ENCODE measurements around the gene ATXN7L3.

Gene ATXN7L3

GRCh38 chr17:44197980-44198720, 1.5 kb downstream of the ATXN7L3 start:
- peaks cover 33% of the 10 kb centered on the region for H3K36me3 Mint-ChIP-seq (ENCODE audit: low read depth)

GRCh38 chr17:44197107-44197506, 2.6 kb downstream of the ATXN7L3 start:
- Mint-ChIP-seq H3K4me3 (no peak overlapping the region), H3K27ac (peak overlapping the region; percentile 79)

More at GRCh38 chr17:44197980-44198720, 1.5 kb downstream of the ATXN7L3 start:
- Mint-ChIP-seq H3K27ac (peak overlapping the region; percentile 79), H3K27me3 (no peaks in the 10 kb centered on the region), H3K9me3 (no peaks in the 10 kb centered on the region), H3K4me3 (peak overlapping the region; percentile 84), H3K4me1 (ENCODE audit: low read depth) (peaks cover 26% of the 10 kb centered on the region)

GRCh38 chr17:44193326-44194084, 6.2 kb downstream of the ATXN7L3 start:
- Mint-ChIP-seq H3K4me3 (no peak overlapping the region), H3K4me1 (ENCODE audit: low read depth) (peaks cover 20% of the 10 kb centered on the region), H3K27ac (no peak overlapping the region), H3K9me3 (no peaks in the 10 kb centered on the region), H3K27me3 (no peaks in the 10 kb centered on the region), H3K36me3 (ENCODE audit: low read depth) (peaks cover 55% of the 10 kb centered on the region)

More at GRCh38 chr17:44197107-44197506, 2.6 kb downstream of the ATXN7L3 start:
- Mint-ChIP-seq H3K27me3 (no peaks in the 10 kb centered on the region), H3K9me3 (no peaks in the 10 kb centered on the region), H3K36me3 (ENCODE audit: low read depth) (peaks cover 39% of the 10 kb centered on the region), H3K4me1 (ENCODE audit: low read depth) (peaks cover 23% of the 10 kb centered on the region)

DNA sequence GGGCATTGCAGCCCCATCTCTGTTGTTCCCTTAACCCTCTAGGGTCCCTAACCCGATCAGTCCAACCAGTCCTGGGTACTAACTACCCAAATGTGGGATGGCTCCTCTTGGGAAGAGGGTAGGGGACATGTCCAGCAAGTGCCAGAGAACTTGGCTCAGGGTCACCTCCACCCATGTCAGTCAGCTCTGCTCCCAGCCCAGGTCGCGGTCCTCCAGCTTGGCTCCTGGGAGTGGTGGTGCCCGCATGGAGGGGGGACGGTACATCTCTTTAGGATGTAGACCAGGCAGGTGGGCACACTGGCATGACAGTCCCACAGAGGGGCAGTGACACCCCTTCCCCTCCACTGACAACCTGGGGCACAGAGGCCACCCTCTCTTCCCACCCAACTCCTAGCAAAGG, 6.9 kb downstream of the ATXN7L3 start:
- Mint-ChIP-seq H3K9me3 (no peaks in the 10 kb centered on the region), H3K4me3 (no peak overlapping the region), H3K4me1 (ENCODE audit: low read depth) (peaks cover 22% of the 10 kb centered on the region), H3K27ac (peak overlapping the region; percentile 16), H3K27me3 (no peaks in the 10 kb centered on the region), H3K36me3 (ENCODE audit: low read depth) (peaks cover 51% of the 10 kb centered on the region)

- Mint-ChIP-seq H3K27me3 (no peaks in the 10 kb centered on the region), H3K4me3 (no peak overlapping the region), H3K4me1 (ENCODE audit: low read depth) (peaks cover 21% of the 10 kb centered on the region), H3K36me3 (ENCODE audit: low read depth) (peaks cover 45% of the 10 kb centered on the region), H3K9me3 (no peaks in the 10 kb centered on the region), H3K27ac (no peak overlapping the region)
Measured at GRCh38 chr17:44191941-44192496, 7.7 kb downstream of the ATXN7L3 start.

DNA sequence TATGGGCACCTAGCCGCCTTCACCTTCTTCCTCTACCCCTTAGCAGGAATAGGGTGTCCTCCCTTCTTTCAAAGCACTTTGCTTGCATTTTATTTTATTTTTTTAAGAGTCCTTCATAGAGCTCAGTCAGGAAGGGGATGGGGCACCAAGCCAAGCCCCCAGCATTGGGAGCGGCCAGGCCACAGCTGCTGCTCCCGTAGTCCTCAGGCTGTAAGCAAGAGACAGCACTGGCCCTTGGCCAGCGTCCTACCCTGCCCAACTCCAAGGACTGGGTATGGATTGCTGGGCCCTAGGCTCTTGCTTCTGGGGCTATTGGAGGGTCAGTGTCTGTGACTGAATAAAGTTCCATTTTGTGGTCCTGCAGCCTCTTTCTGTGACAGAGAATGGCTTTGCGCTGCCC, 8.3 kb downstream of the ATXN7L3 start:
- peak overlapping the region; percentile 58 for H3K27ac Mint-ChIP-seq
- no peak overlapping the region for H3K4me3 Mint-ChIP-seq
- H3K36me3 Mint-ChIP-seq (ENCODE audit: low read depth), result peaks cover 41% of the 10 kb centered on the region
- H3K27me3 Mint-ChIP-seq, result no peaks in the 10 kb centered on the region
- peaks cover 18% of the 10 kb centered on the region for H3K4me1 Mint-ChIP-seq (ENCODE audit: low read depth)
- no peaks in the 10 kb centered on the region for H3K9me3 Mint-ChIP-seq

DNA sequence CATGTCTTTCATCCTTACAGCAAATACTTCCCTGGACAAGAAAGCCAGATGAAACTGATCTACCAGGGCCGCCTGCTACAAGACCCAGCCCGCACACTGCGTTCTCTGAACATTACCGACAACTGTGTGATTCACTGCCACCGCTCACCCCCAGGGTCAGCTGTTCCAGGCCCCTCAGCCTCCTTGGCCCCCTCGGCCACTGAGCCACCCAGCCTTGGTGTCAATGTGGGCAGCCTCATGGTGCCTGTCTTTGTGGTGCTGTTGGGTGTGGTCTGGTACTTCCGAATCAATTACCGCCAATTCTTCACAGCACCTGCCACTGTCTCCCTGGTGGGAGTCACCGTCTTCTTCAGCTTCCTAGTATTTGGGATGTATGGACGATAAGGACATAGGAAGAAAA, 9.2 kb downstream of the ATXN7L3 start:
- Mint-ChIP-seq H3K36me3 (ENCODE audit: low read depth) (peaks cover 37% of the 10 kb centered on the region), H3K27ac (no peak overlapping the region), H3K9me3 (no peaks in the 10 kb centered on the region), H3K4me1 (ENCODE audit: low read depth) (peaks cover 23% of the 10 kb centered on the region), H3K27me3 (no peaks in the 10 kb centered on the region), H3K4me3 (no peak overlapping the region)

DNA sequence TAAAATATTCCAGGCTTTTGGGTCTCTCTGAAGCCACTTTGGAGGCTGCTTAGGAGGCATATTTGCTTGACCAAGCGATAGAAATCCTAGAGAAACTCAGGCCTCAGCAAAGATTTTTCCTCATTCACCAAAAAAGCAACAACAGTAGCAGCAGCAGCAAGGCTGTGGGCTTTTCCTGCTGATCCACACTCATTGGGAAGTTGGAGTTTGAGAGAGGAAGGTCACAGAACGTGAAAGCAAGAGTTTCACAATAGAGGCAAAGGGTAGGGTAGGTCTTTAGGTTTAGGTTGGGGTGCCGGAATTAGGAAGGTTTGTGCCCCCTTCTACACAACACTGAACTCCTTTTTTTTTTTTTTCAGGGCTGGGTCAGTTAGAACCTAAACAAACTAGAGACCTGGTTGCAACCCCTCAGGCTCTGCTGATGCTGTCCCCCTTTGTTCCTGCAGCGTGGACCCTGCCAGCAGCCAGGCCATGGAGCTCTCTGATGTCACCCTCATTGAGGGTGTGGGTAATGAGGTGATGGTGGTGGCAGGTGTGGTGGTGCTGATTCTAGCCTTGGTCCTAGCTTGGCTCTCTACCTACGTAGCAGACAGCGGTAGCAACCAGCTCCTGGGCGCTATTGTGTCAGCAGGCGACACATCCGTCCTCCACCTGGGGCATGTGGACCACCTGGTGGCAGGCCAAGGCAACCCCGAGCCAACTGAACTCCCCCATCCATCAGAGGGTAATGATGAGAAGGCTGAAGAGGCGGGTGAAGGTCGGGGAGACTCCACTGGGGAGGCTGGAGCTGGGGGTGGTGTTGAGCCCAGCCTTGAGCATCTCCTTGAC, 10.9 kb downstream of the ATXN7L3 start:
- H3K9me3 Mint-ChIP-seq, result no peaks in the 10 kb centered on the region
- H3K27me3 Mint-ChIP-seq, result no peaks in the 10 kb centered on the region
- peaks cover 25% of the 10 kb centered on the region for H3K36me3 Mint-ChIP-seq (ENCODE audit: low read depth)
- H3K27ac Mint-ChIP-seq, result peak overlapping the region; percentile 94
- H3K4me1 Mint-ChIP-seq (ENCODE audit: low read depth), result peaks cover 37% of the 10 kb centered on the region
- H3K4me3 Mint-ChIP-seq, result peak overlapping the region; percentile 99

DNA sequence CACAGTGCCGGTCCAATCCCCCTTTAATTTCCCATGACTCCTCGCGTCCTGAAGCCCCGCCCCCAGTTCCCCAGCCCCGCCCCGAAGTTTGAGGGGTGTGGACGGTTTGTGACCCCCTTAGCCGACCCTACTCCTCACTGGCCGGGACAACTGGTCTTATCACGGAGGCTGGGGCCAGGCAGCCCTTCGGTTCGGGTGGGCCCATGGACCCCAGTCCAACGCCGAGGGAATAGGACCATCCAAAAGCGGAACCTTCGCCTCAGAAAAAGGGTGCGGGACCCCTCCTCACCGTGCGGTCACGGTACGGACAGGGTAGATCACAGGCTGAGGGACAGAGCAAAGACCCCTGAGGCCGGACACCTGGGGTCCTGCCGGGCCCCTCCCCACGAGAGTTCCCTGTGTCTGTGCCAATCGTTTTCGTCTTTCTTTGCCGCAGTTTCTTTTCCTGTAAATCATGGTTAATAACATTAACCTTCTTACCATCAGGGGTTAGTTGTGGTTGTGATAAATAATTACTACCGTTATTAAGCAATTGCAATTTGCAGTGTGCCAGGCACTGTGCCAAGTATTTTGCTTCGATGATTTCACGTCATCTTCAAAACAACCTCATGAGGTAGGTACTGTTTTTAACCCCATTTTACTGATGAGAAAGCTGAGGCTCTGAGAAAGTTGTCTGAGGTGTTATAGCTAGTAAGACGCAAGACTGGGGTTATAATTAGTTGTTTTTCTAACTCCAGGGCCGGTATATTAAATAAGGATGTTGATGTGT, 12.4 kb downstream of the ATXN7L3 start:
- no peaks in the 10 kb centered on the region for H3K27me3 Mint-ChIP-seq
- H3K9me3 Mint-ChIP-seq, result no peaks in the 10 kb centered on the region
- peak overlapping the region; percentile 94 for H3K27ac Mint-ChIP-seq
- peaks cover 27% of the 10 kb centered on the region for H3K36me3 Mint-ChIP-seq (ENCODE audit: low read depth)
- H3K4me3 Mint-ChIP-seq, result peak overlapping the region; percentile 99
- peaks cover 41% of the 10 kb centered on the region for H3K4me1 Mint-ChIP-seq (ENCODE audit: low read depth)

DNA sequence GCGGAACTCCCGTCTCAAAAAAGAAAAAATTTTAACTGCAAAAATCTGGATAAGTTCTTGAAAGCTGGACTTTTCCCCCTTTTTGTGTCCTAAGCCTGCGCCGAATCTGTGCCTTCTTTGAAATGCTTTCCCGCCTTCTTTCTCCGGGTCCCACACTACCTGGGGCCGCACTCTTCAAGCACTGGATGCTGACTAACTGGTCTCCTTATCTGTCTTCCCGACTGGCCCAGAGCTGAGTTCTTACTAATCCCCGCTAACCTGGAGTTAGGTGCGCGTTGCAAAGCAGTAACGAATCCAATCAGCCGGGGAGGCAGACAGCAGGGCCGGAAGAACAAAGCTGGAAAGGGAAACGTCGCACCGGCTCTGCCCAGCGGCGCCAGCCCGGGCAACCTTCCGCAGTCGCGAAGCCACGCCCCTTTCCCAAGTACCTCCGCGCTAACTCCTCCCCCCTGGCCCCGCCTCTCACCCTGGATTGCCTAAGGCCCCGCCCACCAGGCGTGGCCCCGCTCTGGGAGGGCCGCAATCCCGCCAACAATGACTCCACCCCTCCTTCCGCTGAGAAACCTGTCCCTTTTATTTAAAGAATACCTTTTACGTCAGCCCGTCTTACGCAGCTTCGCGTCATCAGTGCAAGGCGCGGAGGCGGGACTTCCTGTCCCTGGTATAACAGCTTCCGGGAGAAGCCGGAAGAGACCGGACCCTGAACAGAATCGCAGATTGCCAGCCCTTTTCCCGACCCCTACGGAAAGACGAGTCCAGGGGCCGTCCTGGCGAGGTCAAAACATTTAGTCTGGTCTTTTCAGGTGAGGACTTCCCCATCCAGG, 13.2 kb downstream of the ATXN7L3 start, which contains the start of gene TMUB2:
TMUB2 (plus strand) TSS at position 666 of the 824 bp plus-strand sequence. CDS start 737 bp downstream, outside the sequence.
- Mint-ChIP-seq H3K27me3 (no peaks in the 10 kb centered on the region), H3K4me3 (peak within 1 kb of the TSS; percentile 99), H3K4me1 (ENCODE audit: low read depth) (peaks cover 44% of the 10 kb centered on the region), H3K27ac (peak within 1 kb of the TSS; percentile 94), H3K9me3 (no peaks in the 10 kb centered on the region), H3K36me3 (ENCODE audit: low read depth) (peaks cover 33% of the 10 kb centered on the region)

- Mint-ChIP-seq H3K27me3 (no peaks in the 10 kb centered on the region), H3K36me3 (ENCODE audit: low read depth) (peaks cover 20% of the 10 kb centered on the region), H3K4me1 (ENCODE audit: low read depth) (peaks cover 44% of the 10 kb centered on the region), H3K9me3 (no peaks in the 10 kb centered on the region), H3K4me3 (no peak overlapping the region), H3K27ac (no peak overlapping the region)
Measured at GRCh38 chr17:44184212-44184810, 15.4 kb downstream of the ATXN7L3 start.

DNA sequence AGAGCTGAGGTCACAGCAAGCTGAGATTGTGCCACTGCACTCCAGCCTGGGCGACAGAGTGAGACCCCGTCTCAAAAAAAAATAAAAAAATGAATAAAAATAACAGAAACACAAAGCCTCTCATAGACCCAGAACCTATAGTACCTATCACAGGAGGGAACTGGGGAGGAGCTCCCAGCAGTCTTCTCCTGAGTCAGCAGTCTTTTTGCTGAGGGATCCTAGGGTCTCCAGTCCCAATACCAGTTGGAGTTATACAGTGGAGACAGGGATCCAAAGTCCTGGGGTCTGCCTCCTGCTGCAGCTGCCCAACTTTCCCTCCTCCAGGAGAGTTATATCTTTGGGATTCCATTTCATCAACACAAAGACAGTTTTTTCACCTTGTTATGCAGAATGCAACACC, 16.7 kb downstream of the ATXN7L3 start:
- Mint-ChIP-seq H3K4me1 (ENCODE audit: low read depth) (peaks cover 34% of the 10 kb centered on the region), H3K36me3 (ENCODE audit: low read depth) (peaks cover 27% of the 10 kb centered on the region), H3K9me3 (no peaks in the 10 kb centered on the region), H3K27ac (peak overlapping the region; percentile 26), H3K4me3 (no peak overlapping the region), H3K27me3 (no peaks in the 10 kb centered on the region)

- Mint-ChIP-seq H3K27ac (no peak overlapping the region), H3K4me3 (no peak overlapping the region), H3K4me1 (ENCODE audit: low read depth) (peaks cover 3% of the 10 kb centered on the region), H3K9me3 (no peaks in the 10 kb centered on the region), H3K36me3 (ENCODE audit: low read depth) (peaks cover 33% of the 10 kb centered on the region), H3K27me3 (no peaks in the 10 kb centered on the region)
Measured at GRCh38 chr17:44178133-44178532, 21.6 kb downstream of the ATXN7L3 start.
